HG02588 (cell line): ENCODE measurements around the gene ADARB2.

ENCODE experiments used
- ATAC-seq: cut with Tn5 transposase; IDR thresholded peaks from one replicate; pipeline ENCODE4 v1.9.1; 2021; ENCODE audit warnings: mild to moderate bottlenecking, moderate library complexity; ENCODE audit not compliant: unreplicated experiment

Gene ADARB2

DNA sequence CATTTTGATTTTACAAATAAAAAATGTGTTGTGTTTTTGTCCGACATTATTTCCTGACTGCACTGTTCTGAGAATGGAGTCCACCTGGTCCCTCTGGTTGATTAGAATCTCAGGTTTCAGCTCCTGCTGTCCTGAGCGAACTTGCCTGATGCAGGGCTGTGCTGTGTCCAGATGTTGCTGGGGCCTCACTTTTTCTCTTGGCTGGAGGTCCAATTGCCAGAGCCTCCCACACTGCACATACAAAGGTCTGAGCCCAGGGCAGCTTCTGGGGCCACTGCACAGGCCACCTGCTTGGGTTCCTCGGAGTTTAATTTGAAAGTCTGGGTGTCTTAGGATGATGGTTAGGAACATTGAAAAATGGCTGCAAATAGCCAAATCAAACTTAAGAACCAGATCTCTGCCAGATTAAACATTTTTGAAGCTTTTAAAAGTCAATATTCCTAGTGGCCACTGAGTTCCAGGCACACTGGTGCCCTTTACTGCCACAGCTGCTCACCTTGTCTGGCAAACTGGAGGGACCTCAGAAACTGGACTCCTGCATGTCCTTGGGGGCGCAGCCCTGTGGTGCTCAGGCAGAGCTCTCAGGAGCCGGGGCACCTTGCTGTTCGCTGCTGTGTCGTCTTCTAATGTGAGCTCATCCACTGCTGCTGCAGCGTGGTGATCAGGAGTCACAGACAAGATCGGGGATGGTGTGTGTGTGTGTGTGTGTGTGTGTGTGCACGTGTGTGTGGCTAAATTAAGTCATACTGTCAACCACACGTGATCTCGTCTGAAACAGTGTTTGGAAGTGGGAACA, 606.1 kb downstream of the ADARB2 start:
- ATAC-seq, result no peak

DNA sequence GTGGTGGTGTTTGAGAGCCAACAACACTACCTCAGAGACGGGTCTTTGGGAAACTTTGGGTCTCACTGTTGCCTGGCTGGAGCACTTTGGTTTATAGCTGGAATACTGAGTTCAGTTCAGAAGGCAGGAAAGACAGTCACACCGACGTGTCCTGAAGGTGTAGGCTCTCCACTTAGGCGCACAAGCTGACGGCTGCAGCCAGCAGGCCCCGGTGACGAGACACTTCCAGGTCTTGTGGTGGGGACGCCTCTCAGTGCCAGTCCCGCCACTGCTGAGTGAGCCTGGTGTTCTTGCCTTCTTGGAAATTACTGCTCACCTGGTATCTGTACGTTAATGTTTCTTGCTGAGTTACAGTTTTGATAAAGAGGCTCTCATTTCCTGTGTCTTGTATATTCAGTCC, 607.1 kb downstream of the ADARB2 start:
- no peak for ATAC-seq

DNA sequence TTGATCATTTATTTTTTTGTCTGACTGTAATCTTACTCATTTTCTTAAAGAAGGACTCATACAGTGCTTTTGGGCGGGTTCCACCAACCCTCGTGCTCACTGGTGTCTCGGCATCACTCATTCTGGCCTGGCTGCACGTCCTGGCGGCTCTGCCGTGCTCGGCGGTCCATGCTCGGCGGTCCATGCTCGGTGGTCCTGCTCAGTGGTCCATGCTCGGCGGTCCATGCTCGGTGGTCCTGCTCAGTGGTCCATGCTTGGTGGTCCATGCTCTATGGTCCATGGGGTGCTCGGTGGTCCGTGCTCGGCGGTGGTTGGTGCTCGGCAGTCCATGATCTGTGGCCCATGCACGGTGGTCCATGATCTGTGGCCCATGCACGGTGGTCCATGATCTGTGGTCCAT, 608.7 kb downstream of the ADARB2 start:
- no peak for ATAC-seq

DNA sequence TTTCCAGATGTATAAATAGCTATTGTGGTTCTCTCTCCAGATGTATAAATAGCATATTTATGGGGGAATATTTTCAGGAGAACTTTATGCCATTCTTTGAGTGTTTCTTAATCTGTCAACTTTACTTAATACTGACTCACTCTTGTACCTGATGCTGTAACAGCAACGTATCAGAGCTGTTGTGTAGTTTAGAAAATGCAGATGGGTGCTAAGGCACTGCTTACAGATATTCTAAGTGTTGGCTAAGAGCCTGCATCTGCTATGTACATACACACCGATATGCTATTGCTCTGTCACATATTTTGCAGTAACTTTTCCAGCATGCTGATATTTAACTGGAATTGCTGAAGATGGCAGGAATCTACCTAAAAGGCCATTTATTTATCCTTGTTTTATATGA, 609.2 kb downstream of the ADARB2 start:
- ATAC-seq, result no peak

DNA sequence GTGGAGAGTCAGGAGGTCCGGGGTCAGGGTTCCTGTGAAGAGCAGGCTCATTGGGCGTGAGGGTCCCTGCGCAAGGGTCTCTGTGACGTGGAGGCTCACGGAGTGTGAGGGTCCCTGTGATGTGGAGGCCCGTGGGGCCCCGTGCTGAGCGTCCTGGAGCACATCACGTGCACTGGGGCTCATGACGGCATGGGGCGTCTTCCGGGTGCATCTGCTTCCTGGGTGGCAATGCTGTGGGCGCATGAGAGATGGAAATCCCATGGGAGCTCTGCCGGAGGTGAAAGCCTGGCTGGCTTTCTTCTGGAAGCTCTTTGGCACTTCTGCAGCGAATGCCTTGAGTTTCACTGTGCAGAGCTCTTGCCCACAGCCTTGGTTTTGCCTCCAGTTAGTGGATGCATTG, 609.7 kb downstream of the ADARB2 start:
- no peak for ATAC-seq
